Stimulated activated CD4-positive, alpha-beta T cell treated with anti-CD3 and anti-CD28 coated beads, Interleukin-4, amount 100 ng/mL, for 1 hour (primary cell): Measurements from ENCODE around the gene TNS3.

ENCODE experiments used
- DNase-seq: peaks from one replicate; pipeline ENCODE4 v3.0.0-alpha.2; 2020

The TNS3 gene

GRCh38 chr7:47465191-47465590 lies 116.7 kb downstream of the TNS3 start:
- DNase-seq = no peak

- DNase-seq = no peak
Measured at GRCh38 chr7:47464266-47464665, 117.6 kb downstream of the TNS3 start.

- DNase-seq = no peak
Measured at GRCh38 chr7:47461746-47462145, 120.2 kb downstream of the TNS3 start.

- no peak for DNase-seq
Measured at GRCh38 chr7:47461161-47461560, 120.8 kb downstream of the TNS3 start.

- DNase-seq = no peak
Measured at GRCh38 chr7:47460251-47460989, 121.5 kb downstream of the TNS3 start.

- DNase-seq = no peak
Measured at GRCh38 chr7:47458486-47458885, 123.4 kb downstream of the TNS3 start.

GRCh38 chr7:47458057-47458456 lies 123.9 kb downstream of the TNS3 start:
- DNase-seq = no peak

GRCh38 chr7:47456210-47456955 lies 125.5 kb downstream of the TNS3 start:
- DNase-seq = no peak

- DNase-seq = no peak
Measured at GRCh38 chr7:47455872-47456185, 126.1 kb downstream of the TNS3 start.

- no peak for DNase-seq
Measured at GRCh38 chr7:47454974-47455871, 126.7 kb downstream of the TNS3 start.

- DNase-seq = no peak
Measured at GRCh38 chr7:47454069-47454973, 127.6 kb downstream of the TNS3 start.

GRCh38 chr7:47453093-47454061 lies 128.5 kb downstream of the TNS3 start:
- no peak for DNase-seq

GRCh38 chr7:47452715-47453092 lies 129.2 kb downstream of the TNS3 start:
- no peak for DNase-seq

- no peak for DNase-seq
Measured at GRCh38 chr7:47452295-47452694, 129.6 kb downstream of the TNS3 start.

- DNase-seq = no peak
Measured at GRCh38 chr7:47451851-47452205, 130.1 kb downstream of the TNS3 start.

GRCh38 chr7:47449810-47450590 lies 131.9 kb downstream of the TNS3 start:
- DNase-seq = no peak

- no peak for DNase-seq
Measured at GRCh38 chr7:47448971-47449370, 132.9 kb downstream of the TNS3 start.

GRCh38 chr7:47447621-47448349 lies 134.1 kb downstream of the TNS3 start:
- DNase-seq = no peak

GRCh38 chr7:47446871-47447466 lies 134.9 kb downstream of the TNS3 start:
- DNase-seq = no peak
